Measurements from ENCODE around the gene SERPINA5. TPM values are rescaled to one million over a fixed set of nuclear protein-coding genes. Genes with fewer than 3 reads are reported as not detected.
"Not testable (repeated sequence)": the region's sequence is repeated elsewhere in the genome, so short reads cannot be mapped to it uniquely, and the experiment has no call there.

Gene SERPINA5
- total RNA-seq, 1 donor = not detected

- DNase-seq (ENCODE audit: low read depth in 2 of 3, low spot score in 2 of 3) = no peak
These were observed 40.3 kb downstream of the SERPINA5 start for GRCh38 chr14:94621358-94622134.

DNA sequence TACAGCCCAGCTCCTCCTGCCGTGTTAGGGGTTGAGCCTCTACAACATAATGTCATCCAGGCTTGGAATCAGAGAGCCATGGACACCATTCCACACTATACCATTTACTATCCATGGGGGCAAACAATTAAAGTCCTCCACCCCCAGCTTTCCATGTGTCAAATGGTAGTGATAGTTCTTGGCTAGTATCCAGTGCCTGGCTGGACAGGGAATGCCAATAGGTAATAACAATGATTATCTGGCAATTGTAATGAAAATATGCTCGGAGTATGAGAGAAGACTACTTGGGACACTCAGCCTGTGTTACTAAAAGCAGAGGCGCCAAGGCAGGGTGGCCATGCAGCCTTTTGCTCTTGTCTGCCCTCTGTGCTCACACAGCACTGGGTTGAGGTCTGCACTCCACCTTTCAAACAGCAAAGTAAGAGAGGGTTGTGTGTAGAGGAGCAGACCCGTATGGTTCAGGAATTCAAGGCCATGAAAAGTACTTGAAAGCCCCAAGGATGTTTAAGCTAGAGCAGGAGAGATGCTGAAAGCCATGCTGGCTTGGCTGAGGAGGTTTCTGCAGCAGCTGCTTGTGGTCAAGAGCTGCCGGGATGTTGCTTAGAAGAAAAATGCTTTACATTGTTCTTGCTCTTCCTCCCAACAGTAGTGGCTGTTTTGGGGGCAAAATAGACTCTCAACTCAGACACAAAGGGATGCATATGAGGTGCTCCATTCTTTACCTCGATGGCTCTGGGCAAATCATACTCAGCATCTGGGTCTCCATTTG lies 41.6 kb downstream of the SERPINA5 start:
- DNase-seq (ENCODE audit: low read depth in 2 of 3, low spot score in 2 of 3) = no peak

GRCh38 chr14:94623422-94623809 lies 42.2 kb downstream of the SERPINA5 start:
- no peak for DNase-seq (ENCODE audit: low read depth in 2 of 3, low spot score in 2 of 3)

DNA sequence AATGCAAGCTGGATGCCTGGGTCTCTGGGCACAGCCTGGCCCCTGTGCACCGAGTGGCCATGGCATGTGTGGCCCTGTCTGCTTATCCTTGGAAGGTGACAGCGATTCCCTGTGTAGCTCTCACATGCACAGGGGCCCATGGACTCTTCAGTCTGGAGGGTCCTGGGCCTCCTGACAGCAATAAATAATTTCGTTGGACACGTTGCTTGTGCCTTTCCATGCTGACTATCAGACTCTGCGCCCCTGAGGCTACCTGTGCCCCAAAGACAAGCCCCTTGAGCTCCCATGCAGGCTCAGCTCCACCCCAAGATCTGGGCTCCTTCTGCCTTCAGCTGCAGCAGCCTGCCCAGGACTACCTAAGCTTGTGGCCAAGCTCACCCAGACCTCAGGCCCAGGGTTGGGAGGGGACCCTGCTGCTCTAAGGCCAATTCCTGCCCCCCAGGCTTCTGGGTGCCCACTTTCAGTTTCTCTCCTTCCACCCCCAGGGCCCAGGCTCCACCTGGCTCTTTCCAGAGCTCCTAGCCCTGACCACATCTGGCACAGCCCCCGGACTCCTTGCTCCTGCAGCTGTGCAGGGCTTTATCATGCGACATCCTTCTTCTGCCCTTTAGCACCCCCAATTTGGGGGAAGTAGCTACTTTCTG lies 42.8 kb downstream of the SERPINA5 start:
- DNase-seq (ENCODE audit: low read depth in 2 of 3, low spot score in 2 of 3) = no peak

DNA sequence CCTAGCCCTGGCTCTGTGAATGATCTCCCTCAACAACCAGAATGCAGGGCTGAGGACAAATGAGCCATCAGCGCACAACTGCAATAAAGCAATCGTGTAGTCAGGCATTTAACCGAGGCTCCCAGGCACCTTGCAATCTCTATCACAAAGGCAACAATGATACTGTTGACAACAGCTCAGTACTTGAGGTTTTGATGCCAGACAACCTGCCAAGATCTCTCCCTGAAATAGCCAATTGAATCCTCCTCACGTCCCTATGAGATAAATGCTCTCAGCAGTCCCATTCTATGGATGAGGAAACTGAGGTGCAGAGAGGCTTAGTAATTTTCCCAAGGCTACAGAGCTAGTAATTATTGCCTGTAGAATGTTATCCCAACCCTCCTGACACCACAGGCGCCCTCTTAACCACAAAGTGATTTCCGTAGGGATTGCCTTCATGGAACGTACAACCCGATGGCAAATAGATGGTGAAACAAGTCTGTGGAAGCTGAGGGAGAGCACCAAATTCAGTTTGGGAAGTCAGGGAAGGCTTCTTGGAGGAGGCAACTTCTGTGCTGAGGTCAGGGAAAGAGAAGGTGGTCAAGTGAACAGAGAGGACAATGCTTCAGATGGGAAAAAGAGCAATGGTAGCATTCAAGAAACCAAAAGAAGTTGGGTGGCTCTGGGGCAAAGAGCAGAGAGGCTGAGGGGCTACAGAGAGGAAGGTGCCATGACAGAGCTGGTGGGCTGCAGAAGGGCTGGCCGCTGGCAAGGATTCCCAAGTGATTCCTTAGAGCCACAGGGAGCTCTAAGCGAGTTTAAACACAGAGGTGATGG lies 43.5 kb downstream of the SERPINA5 start:
- DNase-seq (ENCODE audit: low read depth in 2 of 3, low spot score in 2 of 3) = no peak

DNA sequence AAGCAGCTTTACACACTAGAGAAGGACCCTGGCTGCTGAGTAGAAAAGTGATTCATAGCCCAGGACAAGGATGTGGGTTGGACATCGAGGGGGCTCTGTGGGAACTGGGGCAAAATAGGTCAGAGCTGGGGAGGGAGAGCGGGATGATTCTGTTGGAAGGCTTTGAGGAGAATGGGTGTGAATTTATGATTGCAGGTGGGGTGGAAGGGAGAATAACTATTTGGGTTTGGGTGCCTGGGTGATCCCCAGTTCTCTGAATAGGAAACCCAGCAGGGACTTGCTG lies 44.1 kb downstream of the SERPINA5 start:
- no peak for DNase-seq (ENCODE audit: low read depth in 2 of 3, low spot score in 2 of 3)

- no peak for DNase-seq (ENCODE audit: low read depth in 2 of 3, low spot score in 2 of 3)
These were observed 47.4 kb downstream of the SERPINA5 start for GRCh38 chr14:94628578-94628977.

GRCh38 chr14:94630396-94630795 lies 49.2 kb downstream of the SERPINA5 start:
- DNase-seq (ENCODE audit: low read depth in 2 of 3, low spot score in 2 of 3) = no peak

DNA sequence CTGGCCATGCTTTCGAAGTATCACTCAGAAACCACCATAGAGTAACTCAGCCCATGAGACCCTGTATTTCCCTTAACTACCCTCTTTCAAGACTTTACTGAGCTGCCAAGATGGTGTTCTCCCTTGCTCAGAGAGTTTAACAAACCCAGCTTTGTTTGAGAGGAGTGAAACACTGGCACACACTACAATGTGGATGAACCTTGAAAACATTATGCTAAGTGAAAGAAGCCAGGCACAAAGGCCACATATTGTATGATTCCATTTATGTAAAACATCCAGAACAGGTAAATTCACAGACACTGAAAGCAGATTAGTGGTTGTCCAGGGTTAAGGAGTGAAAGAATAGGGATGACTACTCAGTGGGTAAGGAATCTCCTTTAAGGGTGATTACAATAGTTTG lies 49.8 kb downstream of the SERPINA5 start:
- no peak for DNase-seq (ENCODE audit: low read depth in 2 of 3, low spot score in 2 of 3)

- no peak for DNase-seq (ENCODE audit: low read depth in 2 of 3, low spot score in 2 of 3)
These were observed 50.5 kb downstream of the SERPINA5 start for GRCh38 chr14:94631536-94632304.

DNA sequence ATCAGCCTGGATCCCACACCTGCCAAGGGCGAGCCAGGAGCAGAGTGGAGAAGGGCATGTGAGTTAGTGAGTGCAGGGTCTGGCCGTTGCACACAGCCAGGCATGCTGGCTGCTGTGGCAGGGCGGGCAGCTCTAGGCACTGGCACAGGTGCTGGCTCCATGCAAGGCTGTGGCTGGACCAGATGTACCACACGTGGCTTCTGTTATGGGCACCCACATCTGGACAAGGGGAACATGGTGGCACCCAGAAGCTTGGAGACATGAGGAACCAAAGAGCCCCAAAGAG lies 51.0 kb downstream of the SERPINA5 start:
- no peak for DNase-seq (ENCODE audit: low read depth in 2 of 3, low spot score in 2 of 3)

DNA sequence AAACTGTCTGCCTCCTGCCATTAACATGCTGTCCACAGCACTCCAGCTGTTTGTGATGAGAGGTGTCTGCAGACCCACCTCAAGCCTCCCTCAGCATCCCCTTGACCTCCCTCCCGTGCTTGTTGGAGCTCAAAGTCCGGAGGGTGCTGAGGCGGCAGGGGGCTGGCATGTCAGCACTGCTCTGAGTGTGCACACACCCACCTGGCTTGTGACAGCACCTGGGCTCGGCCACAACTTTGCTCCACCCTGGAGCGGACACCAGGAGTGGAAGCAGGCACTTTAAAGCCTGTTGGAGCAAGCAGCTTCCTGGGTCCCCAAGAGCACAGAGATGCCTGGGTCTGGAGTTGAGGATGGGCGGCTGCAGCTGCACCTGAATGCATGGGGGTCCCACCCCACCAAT lies 51.9 kb downstream of the SERPINA5 start:
- DNase-seq (ENCODE audit: low read depth in 2 of 3, low spot score in 2 of 3) = no peak

GRCh38 chr14:94635154-94635553 lies 53.9 kb downstream of the SERPINA5 start:
- no peak for DNase-seq (ENCODE audit: low read depth in 2 of 3, low spot score in 2 of 3)

DNA sequence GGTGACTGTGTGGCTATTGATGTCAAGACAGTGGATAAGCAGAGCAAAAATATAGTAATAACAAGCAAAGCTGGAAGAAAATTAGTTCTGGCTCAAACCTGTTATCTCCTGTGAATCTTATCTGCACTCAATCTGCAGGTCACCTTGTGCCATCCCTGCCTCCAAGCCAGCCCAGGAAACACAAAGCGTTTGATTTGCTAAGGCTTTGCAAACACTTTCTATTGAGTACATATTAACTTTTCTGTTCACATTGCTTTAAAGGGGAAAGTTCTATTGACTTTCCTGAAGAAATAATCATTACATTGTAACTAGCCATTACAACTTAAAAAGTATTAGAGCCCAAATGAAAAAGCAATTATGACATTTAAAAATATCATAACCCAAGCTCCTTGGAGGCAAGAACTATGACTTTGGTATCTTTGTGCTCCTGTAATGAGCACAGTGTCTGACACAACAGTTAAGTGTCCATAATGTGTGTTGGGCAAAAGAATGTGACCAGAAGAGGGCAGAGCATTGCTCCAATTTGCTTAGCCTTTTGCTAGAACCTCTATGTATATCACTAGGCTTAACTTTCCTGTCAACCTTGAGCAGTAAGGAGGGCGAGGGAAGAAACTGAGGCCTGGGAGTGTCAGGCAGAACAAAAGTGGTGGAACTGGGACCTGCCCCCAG lies 55.7 kb downstream of the SERPINA5 start:
- no peak for DNase-seq (ENCODE audit: low read depth in 2 of 3, low spot score in 2 of 3)

DNA sequence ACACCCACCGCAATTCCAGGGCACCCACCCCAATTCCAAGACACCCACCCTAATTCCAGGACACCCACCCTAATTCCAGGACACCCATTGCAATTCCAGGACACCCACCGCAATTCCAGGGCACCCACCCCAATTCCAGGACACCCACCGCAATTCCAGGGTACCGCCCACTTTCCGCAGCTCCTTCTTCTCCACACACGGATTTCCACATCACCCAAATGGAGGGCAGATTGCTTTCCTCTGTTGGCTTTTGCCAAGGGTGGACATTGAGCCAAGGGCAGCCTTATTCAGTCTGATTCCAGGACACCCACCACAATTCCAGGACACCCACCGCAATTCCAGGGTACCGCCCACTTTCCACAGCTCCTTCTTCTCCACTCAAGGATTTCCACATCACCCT lies 56.6 kb downstream of the SERPINA5 start:
- not testable (repeated sequence) for DNase-seq (ENCODE audit: low read depth in 2 of 3, low spot score in 2 of 3)

DNA sequence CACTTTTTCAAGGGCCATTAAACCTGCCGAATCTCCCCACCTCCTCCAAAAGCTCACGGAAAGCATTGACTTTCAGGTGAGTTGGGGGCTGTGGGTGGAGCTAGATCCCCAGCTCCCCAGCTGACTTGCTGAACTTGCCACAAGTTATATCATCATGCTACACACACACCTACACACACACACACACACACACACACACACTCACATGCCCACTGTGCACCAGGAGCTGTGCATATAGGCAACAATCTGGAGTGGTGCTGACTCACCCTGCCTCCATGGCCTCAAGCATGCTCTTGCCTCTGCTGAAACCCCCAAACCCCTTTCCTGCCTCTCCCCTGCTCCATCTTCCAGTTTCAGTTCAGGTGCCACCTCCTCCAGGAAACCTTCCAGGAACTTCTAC lies 57.1 kb downstream of the SERPINA5 start:
- no peak for DNase-seq (ENCODE audit: low read depth in 2 of 3, low spot score in 2 of 3)

GRCh38 chr14:94638961-94639817 lies 58.0 kb downstream of the SERPINA5 start:
- no peak for DNase-seq (ENCODE audit: low read depth in 2 of 3, low spot score in 2 of 3)

DNA sequence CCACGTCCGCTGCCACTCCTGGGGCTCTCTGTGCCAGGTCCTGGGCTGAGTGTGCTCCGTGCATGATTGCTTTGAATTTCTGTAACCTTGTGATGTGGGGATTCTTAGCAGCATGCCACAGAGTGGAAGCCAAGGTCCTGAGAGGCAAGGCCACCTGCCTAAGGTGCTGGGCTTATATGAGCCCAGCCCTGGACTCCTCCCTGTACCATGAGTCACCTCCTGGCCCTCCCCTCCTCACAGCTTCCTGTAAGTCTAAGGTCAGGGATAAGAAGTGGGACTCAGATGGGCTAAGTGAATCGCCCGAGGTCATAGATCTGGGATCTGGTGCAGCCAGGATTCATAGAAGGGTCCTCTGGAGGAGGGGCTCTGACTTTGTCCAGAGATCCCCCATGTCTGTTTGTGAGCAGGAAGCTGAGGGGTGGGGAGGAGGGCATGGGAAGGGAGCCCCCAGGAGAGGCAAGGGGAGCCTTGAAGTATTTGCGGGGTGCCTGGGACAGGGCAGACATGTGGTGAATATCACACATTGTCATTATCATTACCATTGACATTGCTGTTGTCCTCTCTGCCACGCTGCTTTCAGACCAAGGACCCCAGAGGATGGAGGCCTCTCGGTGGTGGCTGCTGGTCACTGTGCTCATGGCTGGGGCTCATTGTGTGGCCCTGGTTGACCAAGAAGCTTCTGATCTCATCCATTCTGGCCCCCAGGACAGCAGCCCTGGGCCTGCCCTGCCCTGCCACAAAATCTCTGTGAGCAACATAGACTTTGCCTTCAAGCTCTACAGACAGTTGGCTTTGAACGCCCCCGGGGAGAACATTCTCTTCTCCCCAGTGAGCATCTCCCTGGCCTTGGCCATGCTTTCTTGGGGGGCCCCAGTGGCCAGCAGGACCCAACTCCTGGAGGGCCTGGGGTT lies 59.8 kb downstream of the SERPINA5 start:
- no peak for DNase-seq (ENCODE audit: low read depth in 2 of 3, low spot score in 2 of 3)

Data from hematopoietic multipotent progenitor cell (in vitro differentiated cells).